Parathyroid adenoma (tissue), 2 donors: ENCODE results near the gene UNC13C.

Source experiments
- H2AFZ ChIP-seq: fragments of 300-600 bp; sonication (generic); one replicate; pipeline ENCODE4 v1.7.0; 2017; ENCODE audit warnings: antibody characterized with exemption, mild to moderate bottlenecking
- H3K27ac ChIP-seq: fragments of 300-600 bp; sonication (generic); one replicate; pipeline ENCODE4 v1.7.0; 2017
- H3K27me3 ChIP-seq: fragments of 300-600 bp; sonication (generic); one replicate; pipeline ENCODE4 v1.7.0; 2017; ENCODE audit warnings: low read length; ENCODE audit not compliant: control insufficient read depth, insufficient read depth
- H3K36me3 ChIP-seq: fragments of 300-600 bp; sonication (generic); one replicate; pipeline ENCODE4 v1.7.0; 2017; ENCODE audit warnings: low read length; ENCODE audit not compliant: control insufficient read depth, insufficient read depth
- H3K4me1 ChIP-seq: fragments of 300-600 bp; sonication (generic); one replicate; pipeline ENCODE4 v1.7.0; 2017; ENCODE audit warnings: control low read depth
- H3K4me2 ChIP-seq: fragments of 300-600 bp; sonication (generic); one replicate; pipeline ENCODE4 v1.7.0; 2017; ENCODE audit warnings: low read length
- H3K4me3 ChIP-seq: fragments of 300-600 bp; sonication (generic); one replicate; pipeline ENCODE4 v1.7.0; 2017; ENCODE audit warnings: low read depth, low read length
- H3K79me2 ChIP-seq: fragments of 300-600 bp; sonication (generic); one replicate; pipeline ENCODE4 v1.7.0; 2017; ENCODE audit warnings: control low read depth
- H3K9ac ChIP-seq: fragments of 300-600 bp; sonication (generic); one replicate; pipeline ENCODE4 v1.7.0; 2017; ENCODE audit warnings: mild to moderate bottlenecking
- H3K9me3 ChIP-seq: fragments of 300-600 bp; sonication (generic); one replicate; pipeline ENCODE4 v1.7.0; 2017; ENCODE audit warnings: low read length; ENCODE audit not compliant: control insufficient read depth
- TF ChIP-seq, protein P1 (sequence below): fragments of 300-600 bp; sonication (generic); IDR thresholded peaks from one replicate; pipeline ENCODE4 v1.7.0; 2017; ENCODE audit warnings: antibody characterized with exemption, mild to moderate bottlenecking
- donor health status: primary hyperparathyroidism.

The UNC13C gene

DNA sequence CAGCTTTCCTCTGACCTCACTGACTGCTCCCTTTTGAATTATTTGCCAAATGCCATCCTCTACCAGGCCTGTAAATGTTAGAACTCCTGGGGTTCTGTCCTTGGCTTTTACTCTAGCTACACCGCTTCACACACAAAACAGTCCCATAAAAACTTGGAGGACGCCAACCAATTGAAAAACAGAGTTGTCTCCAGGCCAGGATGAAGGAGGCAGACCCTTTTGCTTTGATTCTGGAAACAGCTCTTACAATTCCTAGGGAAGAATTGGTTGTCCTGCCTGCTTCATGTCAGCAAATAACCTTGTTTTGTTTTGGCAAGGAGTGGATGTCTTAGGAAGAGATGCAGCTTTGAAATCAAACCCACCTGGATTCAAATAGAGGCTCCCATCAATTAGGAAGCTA is 375.5 kb downstream of the UNC13C start:
- TF ChIP-seq, protein P1, sequence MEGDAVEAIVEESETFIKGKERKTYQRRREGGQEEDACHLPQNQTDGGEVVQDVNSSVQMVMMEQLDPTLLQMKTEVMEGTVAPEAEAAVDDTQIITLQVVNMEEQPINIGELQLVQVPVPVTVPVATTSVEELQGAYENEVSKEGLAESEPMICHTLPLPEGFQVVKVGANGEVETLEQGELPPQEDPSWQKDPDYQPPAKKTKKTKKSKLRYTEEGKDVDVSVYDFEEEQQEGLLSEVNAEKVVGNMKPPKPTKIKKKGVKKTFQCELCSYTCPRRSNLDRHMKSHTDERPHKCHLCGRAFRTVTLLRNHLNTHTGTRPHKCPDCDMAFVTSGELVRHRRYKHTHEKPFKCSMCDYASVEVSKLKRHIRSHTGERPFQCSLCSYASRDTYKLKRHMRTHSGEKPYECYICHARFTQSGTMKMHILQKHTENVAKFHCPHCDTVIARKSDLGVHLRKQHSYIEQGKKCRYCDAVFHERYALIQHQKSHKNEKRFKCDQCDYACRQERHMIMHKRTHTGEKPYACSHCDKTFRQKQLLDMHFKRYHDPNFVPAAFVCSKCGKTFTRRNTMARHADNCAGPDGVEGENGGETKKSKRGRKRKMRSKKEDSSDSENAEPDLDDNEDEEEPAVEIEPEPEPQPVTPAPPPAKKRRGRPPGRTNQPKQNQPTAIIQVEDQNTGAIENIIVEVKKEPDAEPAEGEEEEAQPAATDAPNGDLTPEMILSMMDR = no peak
- Histone ChIP-seq H3K4me3 (no peak overlapping the region), H3K4me2 (no peak overlapping the region)

DNA sequence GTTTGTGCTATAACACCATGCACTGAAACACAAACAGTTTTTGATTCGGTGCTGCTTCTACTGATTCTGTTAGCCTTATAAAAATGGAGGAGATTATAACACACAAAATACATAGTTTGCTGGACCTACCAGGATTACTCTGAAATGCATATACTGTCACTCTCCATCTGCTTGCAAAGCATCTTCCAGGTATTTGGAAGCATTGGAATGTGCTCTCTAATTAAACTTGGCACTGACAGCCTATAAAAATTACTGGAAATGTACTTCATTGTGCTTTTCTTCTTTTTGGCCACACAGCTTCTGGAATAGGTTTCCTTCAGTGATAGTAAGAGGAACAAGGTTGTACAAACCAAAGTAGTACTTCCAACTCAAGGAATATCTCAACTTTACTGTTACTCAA is 376.1 kb downstream of the UNC13C start:
- no peaks in the 10 kb centered on the region for H3K36me3 ChIP-seq
- no peaks in the 10 kb centered on the region for H3K27me3 ChIP-seq
- no peaks in the 10 kb centered on the region for H3K4me1 ChIP-seq
- TF ChIP-seq, protein P1 = no peak
- no peaks in the 10 kb centered on the region for H3K9me3 ChIP-seq
- no peak overlapping the region for H3K4me3 ChIP-seq
- no peak overlapping the region for H3K27ac ChIP-seq
- H3K9ac ChIP-seq = no peak overlapping the region
- H2AFZ ChIP-seq = no peak overlapping the region
- H3K4me2 ChIP-seq = no peak overlapping the region
- no peaks in the 10 kb centered on the region for H3K79me2 ChIP-seq

More for the DNA sequence above, 375.5 kb downstream of the UNC13C start:
- Histone ChIP-seq H3K9me3 (no peaks in the 10 kb centered on the region), H2AFZ (no peak overlapping the region), H3K4me1 (no peaks in the 10 kb centered on the region), H3K27ac (no peak overlapping the region), H3K9ac (no peak overlapping the region), H3K27me3 (no peaks in the 10 kb centered on the region), H3K36me3 (no peaks in the 10 kb centered on the region), H3K79me2 (no peaks in the 10 kb centered on the region)

DNA sequence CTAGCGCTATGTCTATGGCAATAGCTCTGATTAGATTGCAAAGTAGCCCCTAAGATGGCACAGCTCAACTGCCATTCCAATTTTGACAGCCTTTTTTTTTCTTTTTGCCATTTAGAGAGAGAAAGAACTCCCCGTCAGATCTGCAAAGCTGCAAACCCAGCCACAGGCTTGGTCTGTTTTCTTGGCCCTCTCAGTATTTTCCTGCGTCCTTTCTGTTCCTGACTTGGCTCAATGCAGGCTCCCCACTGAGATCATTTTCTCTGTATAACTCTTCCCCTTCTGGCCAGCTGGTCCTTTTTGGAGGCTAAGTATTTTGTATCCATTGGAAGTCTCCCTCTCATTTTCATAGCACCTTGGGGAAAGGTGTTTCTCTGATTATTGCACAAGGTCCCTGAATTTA is 386.7 kb downstream of the UNC13C start:
- H3K9me3 ChIP-seq = no peaks in the 10 kb centered on the region
- H3K4me2 ChIP-seq = no peak overlapping the region
- no peaks in the 10 kb centered on the region for H3K4me1 ChIP-seq
- H3K79me2 ChIP-seq = no peaks in the 10 kb centered on the region
- no peak overlapping the region for H2AFZ ChIP-seq
- H3K27me3 ChIP-seq = no peaks in the 10 kb centered on the region
- TF ChIP-seq, protein P1 = no peak
- H3K27ac ChIP-seq = no peak overlapping the region
- H3K9ac ChIP-seq = no peak overlapping the region
- no peak overlapping the region for H3K4me3 ChIP-seq
- H3K36me3 ChIP-seq = no peaks in the 10 kb centered on the region

DNA sequence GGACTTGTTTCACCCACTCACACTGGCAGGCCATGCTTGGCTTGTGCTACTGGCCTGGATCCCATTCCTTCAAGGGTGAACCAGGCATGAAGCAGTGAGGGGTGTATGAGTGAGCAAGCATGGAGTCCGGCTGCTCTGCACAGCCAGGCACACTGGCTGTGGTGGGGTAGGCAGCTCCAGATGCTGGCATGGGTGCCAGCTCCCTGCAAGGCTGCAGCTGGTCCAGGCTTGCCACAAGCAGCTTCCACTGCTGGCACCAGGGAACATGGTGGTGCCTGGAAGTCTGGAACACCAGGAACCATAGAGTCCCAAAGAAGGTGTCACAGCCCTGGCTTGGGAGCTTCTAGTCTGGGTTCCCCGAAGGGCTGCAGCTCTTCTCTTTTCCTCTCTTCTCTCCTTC is 395.1 kb downstream of the UNC13C start:
- Histone ChIP-seq H3K9me3 (no peaks in the 10 kb centered on the region), H3K9ac (no peak overlapping the region), H3K27ac (no peak overlapping the region), H2AFZ (peak overlapping the region; percentile 5), H3K79me2 (no peaks in the 10 kb centered on the region), H3K27me3 (no peaks in the 10 kb centered on the region), H3K4me2 (no peak overlapping the region), H3K4me1 (no peaks in the 10 kb centered on the region), H3K36me3 (no peaks in the 10 kb centered on the region), H3K4me3 (no peak overlapping the region)
- TF ChIP-seq, protein P1 = no peak

DNA sequence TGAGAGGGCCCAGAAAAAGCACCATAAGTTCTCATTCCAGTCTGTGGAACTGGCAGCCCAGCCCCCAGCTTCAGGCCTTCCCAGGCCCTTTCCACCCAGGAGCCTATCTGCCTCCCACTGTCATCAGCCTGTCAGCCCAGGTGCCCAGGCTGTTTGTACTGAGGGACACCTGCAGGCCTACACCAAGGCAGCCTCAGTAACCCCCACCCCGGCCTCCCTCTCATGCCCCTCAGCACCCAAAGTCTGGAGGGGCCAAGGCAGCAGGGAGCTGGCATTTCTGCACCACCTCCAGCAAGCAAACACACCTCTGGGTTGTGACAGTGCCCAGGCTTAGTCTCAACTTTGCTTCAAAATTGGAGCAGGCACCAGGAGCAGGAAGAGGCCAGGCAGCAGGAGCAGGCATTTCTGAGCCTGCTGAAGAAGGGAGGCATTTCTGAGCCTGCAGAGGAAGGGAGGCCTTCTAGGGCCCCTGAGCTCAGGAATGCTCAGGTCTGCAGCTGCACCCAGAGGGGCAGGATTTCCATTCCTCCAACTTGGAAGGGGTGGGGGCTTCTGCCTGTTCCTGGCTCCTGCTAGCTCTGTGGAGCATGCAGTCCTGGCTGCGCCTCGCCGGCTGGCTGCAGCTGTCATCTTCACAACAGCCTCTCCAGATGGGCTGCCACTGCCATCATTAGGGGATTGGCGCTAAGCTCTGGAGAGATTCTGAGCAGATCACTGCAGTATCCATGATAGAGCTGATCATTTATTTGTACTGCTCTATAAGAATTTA is 396.1 kb downstream of the UNC13C start:
- no peak overlapping the region for H3K27ac ChIP-seq
- no peaks in the 10 kb centered on the region for H3K79me2 ChIP-seq
- no peak overlapping the region for H2AFZ ChIP-seq
- no peak overlapping the region for H3K4me2 ChIP-seq
- TF ChIP-seq, protein P1 = no peak
- no peak overlapping the region for H3K9ac ChIP-seq
- no peaks in the 10 kb centered on the region for H3K4me1 ChIP-seq
- no peaks in the 10 kb centered on the region for H3K9me3 ChIP-seq
- H3K27me3 ChIP-seq = no peaks in the 10 kb centered on the region
- H3K36me3 ChIP-seq = no peaks in the 10 kb centered on the region
- H3K4me3 ChIP-seq = no peak overlapping the region
